K562 treated with DMSO at 1 percent for 4 hours (cell line): ENCODE results near the gene OTUD6A. TPM values are rescaled to one million over a fixed set of nuclear protein-coding genes. Genes with fewer than 3 reads are reported as not detected.

Experiments used
- total RNA-seq: library from RNA; unstranded; fragments of 300-600 nt; gene quantifications from 2 replicates; pipeline ENCODE4 v1.2.3, GENCODE V29; 2022; ENCODE audit not compliant: insufficient read depth

The OTUD6A gene
- 0.64 and 1.4 TPM in 2 replicates for total RNA-seq

GRCh38 chrX:70062076-70062475 lies at the start of gene OTUD6A:
Gene OTUD6A (plus strand): TSS chrX:70062457. CDS start chrX:70062525, 68 bp downstream.

DNA sequence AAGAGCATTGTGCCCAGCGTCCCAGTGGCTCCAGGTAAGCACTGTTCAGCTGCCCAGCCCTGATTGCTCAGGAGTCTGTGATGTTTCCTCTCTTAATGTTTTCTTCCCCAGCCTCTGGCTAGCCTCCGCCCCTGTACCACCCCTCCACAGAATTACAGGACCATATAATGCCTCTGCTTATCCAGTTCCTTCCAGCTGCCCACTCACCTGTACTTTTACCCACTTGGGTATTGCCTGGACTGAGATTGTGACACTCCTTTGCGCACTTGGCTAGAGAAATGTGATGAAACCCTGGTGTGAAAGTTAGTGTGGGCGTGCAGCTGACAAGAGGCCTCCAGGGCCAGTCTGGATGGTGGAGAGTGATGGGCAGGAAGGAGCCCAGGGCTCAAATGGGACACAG lies 12.3 kb upstream of the OTUD6A start, which contains the start of gene AWAT2:
Gene AWAT2 (minus strand): TSS at position 14 of the 400 bp plus-strand sequence. CDS start 6 bp downstream, at position 8.

Other genes with a start within 250 kb of the OTUD6A start
- not detected in 2 replicates for gene AWAT2, start 12.5 kb upstream of the OTUD6A start, total RNA-seq
- gene IGBP1, start 71.0 kb downstream of the OTUD6A start, total RNA-seq: 83.2 and 85.7 TPM in 2 replicates
- not detected in 2 replicates for gene DGAT2L6, start 115.0 kb downstream of the OTUD6A start, total RNA-seq
- not detected in 2 replicates for gene AWAT1, start 172.2 kb downstream of the OTUD6A start, total RNA-seq
- not detected in 2 replicates for gene P2RY4, start 197.7 kb downstream of the OTUD6A start, total RNA-seq
- not detected in 2 replicates for gene ARR3, start 205.9 kb downstream of the OTUD6A start, total RNA-seq
- gene RAB41, start 219.7 kb downstream of the OTUD6A start, total RNA-seq: not detected in 2 replicates
- 21.6 and 25.1 TPM in 2 replicates for gene PDZD11, start 227.5 kb downstream of the OTUD6A start, total RNA-seq
- 27.4 and 28.5 TPM in 2 replicates for gene KIF4A, start 227.6 kb downstream of the OTUD6A start, total RNA-seq